DND-41 (cell line): ENCODE results near the gene DNAJA3.

Experiments used
- ATAC-seq: fragments of 200-7000 bp; cut with Tn5 transposase; 3 replicates; pipeline ENCODE4 v1.9.1; 2021; ENCODE audit warnings: low read depth; ENCODE audit not compliant: insufficient read depth
- DNase-seq: peaks from one replicate; pipeline ENCODE4 v3.0.0-alpha.2; 2020
- H2AFZ ChIP-seq: 2 replicates; pipeline ENCODE4 v1.6.0; 2012; ENCODE audit warnings: low read depth, low read length
- H3K27ac ChIP-seq: 2 replicates; pipeline ENCODE4 v1.5.1; 2012; ENCODE audit warnings: low read length, inconsistent platforms
- H3K27me3 ChIP-seq: fragments of 200-600 bp; sonication (generic); 2 replicates; pipeline ENCODE4 v1.6.0; 2012; ENCODE audit warnings: low read length, mild to moderate bottlenecking, inconsistent platforms; ENCODE audit not compliant: insufficient read depth, poor library complexity
- H3K36me3 ChIP-seq: 2 replicates; pipeline ENCODE4 v1.5.1; 2012; ENCODE audit warnings: low read length, inconsistent platforms; ENCODE audit not compliant: insufficient read depth
- H3K4me1 ChIP-seq: 2 replicates; pipeline ENCODE4 v1.5.1; 2012; ENCODE audit warnings: mild to moderate bottlenecking, low read length; ENCODE audit not compliant: insufficient read depth
- H3K4me2 ChIP-seq: 2 replicates; pipeline ENCODE4 v1.6.0; 2012; ENCODE audit warnings: mild to moderate bottlenecking, moderate library complexity, low read length, inconsistent platforms; ENCODE audit not compliant: insufficient read depth
- H3K4me3 ChIP-seq, 2 experiments: fragments of 200-600 bp in 1 of 2; shearing (Covaris generic) in 1 of 2; 2 replicates each; pipeline ENCODE4 v1.5.1; 2012 to 2016; ENCODE audit warnings: inconsistent platforms in 2 of 2, low read length in 2 of 2, mild to moderate bottlenecking in 2 of 2, low read depth in 1 of 2, moderate library complexity in 1 of 2
- H3K79me2 ChIP-seq: 2 replicates; pipeline ENCODE4 v1.6.0; 2012; ENCODE audit warnings: low read length, inconsistent platforms; ENCODE audit not compliant: insufficient read depth
- H3K9ac ChIP-seq: 2 replicates; pipeline ENCODE4 v1.6.0; 2012; ENCODE audit warnings: low read depth, mild to moderate bottlenecking, inconsistent platforms, low read length, moderate library complexity
- H3K9me3 ChIP-seq: 2 replicates; pipeline ENCODE4 v1.5.1; 2012; ENCODE audit warnings: low read length, moderate library complexity, mild to moderate bottlenecking, inconsistent platforms; ENCODE audit not compliant: insufficient read depth, severe bottlenecking
- H4K20me1 ChIP-seq: 2 replicates; pipeline ENCODE4 v1.6.0; 2012; ENCODE audit warnings: low read length; ENCODE audit not compliant: insufficient read depth
- CTCF ChIP-seq: IDR thresholded peaks from 2 replicates; pipeline ENCODE4 v1.5.1; 2012; ENCODE audit warnings: borderline replicate concordance, low read length, moderate library complexity, mild to moderate bottlenecking; ENCODE audit not compliant: poor library complexity, severe bottlenecking; ENCODE audit errors: extremely low read depth
- EZH2 ChIP-seq: IDR thresholded peaks from 3 replicates; pipeline ENCODE4 v1.6.1; 2012; ENCODE audit warnings: borderline replicate concordance, low read depth, mild to moderate bottlenecking, moderate library complexity, low read length, inconsistent platforms; ENCODE audit not compliant: severe bottlenecking

The DNAJA3 gene

GRCh38 chr16:4455951-4456350, 30.3 kb downstream of the DNAJA3 start:
- no peak overlapping the region for H3K9ac ChIP-seq
- peaks cover 23% of the 10 kb centered on the region for H4K20me1 ChIP-seq
- H3K27me3 ChIP-seq = no peaks in the 10 kb centered on the region
- H3K36me3 ChIP-seq = peaks cover 77% of the 10 kb centered on the region
- no peak overlapping the region for H2AFZ ChIP-seq
- no peak overlapping the region for H3K4me3 ChIP-seq
- ATAC-seq (no peak), DNase-seq (no peak)
- H3K27ac ChIP-seq = no peak overlapping the region
- no peaks in the 10 kb centered on the region for H3K79me2 ChIP-seq
- TF ChIP-seq CTCF = no peak
- TF ChIP-seq EZH2 = no peak
- no peak overlapping the region for H3K4me2 ChIP-seq
- H3K4me1 ChIP-seq = no peaks in the 10 kb centered on the region
- H3K9me3 ChIP-seq = no peaks in the 10 kb centered on the region

GRCh38 chr16:4460936-4461249, 35.2 kb downstream of the DNAJA3 start:
- DNase-seq = no peak
- no peaks in the 10 kb centered on the region for H3K4me1 ChIP-seq
- peaks cover 10% of the 10 kb centered on the region for H4K20me1 ChIP-seq
- TF ChIP-seq CTCF = no peak
- no peak for TF ChIP-seq EZH2
- no peak overlapping the region for H3K4me3 ChIP-seq
- H2AFZ ChIP-seq = no peak overlapping the region
- H3K79me2 ChIP-seq = no peaks in the 10 kb centered on the region
- peaks cover 68% of the 10 kb centered on the region for H3K36me3 ChIP-seq
- H3K4me2 ChIP-seq = no peak overlapping the region
- no peaks in the 10 kb centered on the region for H3K9me3 ChIP-seq
- no peak overlapping the region for H3K27ac ChIP-seq
- H3K9ac ChIP-seq = no peak overlapping the region
- ATAC-seq = 0 out of 3 replicates have a peak, but pooled peaks have one; percentile 16
- H3K27me3 ChIP-seq = no peaks in the 10 kb centered on the region

- H3K4me3 ChIP-seq = no peak overlapping the region
- TF ChIP-seq EZH2 (no peak), CTCF (no peak)
- ATAC-seq (peak; percentile 50), DNase-seq (no peak)
- peaks cover 10% of the 10 kb centered on the region for H4K20me1 ChIP-seq
- peaks cover 68% of the 10 kb centered on the region for H3K36me3 ChIP-seq
- H3K9ac ChIP-seq = no peak overlapping the region
- H3K4me2 ChIP-seq = no peak overlapping the region
- H3K9me3 ChIP-seq = no peaks in the 10 kb centered on the region
- H3K27ac ChIP-seq = no peak overlapping the region
- H3K4me1 ChIP-seq = no peaks in the 10 kb centered on the region
- H2AFZ ChIP-seq = no peak overlapping the region
- no peaks in the 10 kb centered on the region for H3K27me3 ChIP-seq
- H3K79me2 ChIP-seq = no peaks in the 10 kb centered on the region
These were observed 35.8 kb downstream of the DNAJA3 start for GRCh38 chr16:4461250-4462085.
